ENCODE data around the gene MRPL54. TPM values are rescaled to one million over a fixed set of nuclear protein-coding genes. Genes with fewer than 3 reads are reported as not detected.
A peak's percentile ranks its signal among the peaks of the same experiment; 100 is the strongest.
"Not testable (repeated sequence)": the region's sequence is repeated elsewhere in the genome, so short reads cannot be mapped to it uniquely, and the experiment has no call there.

Gene MRPL54
- total RNA-seq, 2 experiments from 2014 or later: 78.4 to 81.3 TPM

DNA sequence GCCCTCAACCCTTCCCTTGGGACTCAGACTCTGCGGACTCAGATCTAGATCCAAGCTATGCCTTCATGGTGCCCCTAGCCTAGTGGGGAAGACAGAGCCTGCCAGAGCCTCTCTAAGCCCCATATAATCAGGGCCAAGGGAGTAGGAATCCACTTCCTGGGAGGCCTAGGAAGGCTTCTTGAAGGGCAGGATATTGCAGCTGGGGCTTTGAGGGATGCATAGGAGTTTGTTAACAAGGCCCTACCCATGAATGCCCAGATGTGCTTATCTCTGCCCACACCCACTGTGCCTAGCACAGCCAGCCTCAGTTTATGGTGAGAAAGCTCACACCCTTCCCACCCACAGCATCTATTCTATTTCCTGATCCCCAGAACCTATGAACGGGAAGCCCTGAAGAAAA, 12.3 kb upstream of the MRPL54 start:
- Mint-ChIP-seq H3K4me3 (no peak overlapping the region), H3K36me3 (ENCODE audit: low read depth) (peaks cover 27% of the 10 kb centered on the region), H3K27ac (no peak overlapping the region), H3K9me3 (no peaks in the 10 kb centered on the region), H3K4me1 (peaks cover 2% of the 10 kb centered on the region), H3K27me3 (no peaks in the 10 kb centered on the region)
- ChIA-PET POLR2A (no interaction called here), CTCF (interaction anchor here (0.6 kb wide), 1 partner anchor 107 kb away, joined by 5 read pairs; no protein-coding TSS in a partner anchor)
- no peak for DNase-seq

DNA sequence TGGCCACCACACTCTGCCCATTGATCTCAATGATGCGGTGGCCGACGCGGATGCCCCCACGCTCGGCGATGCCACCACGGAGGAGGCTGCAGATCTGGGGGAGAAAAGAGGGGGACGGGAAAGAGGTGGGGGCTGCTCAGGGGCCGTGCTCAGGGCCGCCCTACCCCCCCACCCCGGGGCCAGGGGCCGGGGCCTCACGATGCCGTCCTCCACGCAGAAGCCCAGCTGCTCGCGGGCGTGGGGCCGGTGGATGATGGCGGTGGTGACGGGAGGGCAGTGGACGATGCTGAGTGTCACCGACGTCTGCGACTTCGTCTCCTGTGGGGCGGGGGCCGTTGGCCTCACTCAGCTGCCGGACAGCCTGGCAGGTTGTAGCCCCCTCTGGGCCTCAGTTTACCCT, 11.2 kb upstream of the MRPL54 start:
- no peaks in the 10 kb centered on the region for H3K27me3 Mint-ChIP-seq
- CTCF ChIA-PET: interaction anchor here (0.7 to 1.5 kb wide), 2 partner anchors 10 to 237 kb away, joined by 3 to 4 read pairs; partner anchors contain the start of gene APBA3
- POLR2A ChIA-PET: no interaction called here

DNA sequence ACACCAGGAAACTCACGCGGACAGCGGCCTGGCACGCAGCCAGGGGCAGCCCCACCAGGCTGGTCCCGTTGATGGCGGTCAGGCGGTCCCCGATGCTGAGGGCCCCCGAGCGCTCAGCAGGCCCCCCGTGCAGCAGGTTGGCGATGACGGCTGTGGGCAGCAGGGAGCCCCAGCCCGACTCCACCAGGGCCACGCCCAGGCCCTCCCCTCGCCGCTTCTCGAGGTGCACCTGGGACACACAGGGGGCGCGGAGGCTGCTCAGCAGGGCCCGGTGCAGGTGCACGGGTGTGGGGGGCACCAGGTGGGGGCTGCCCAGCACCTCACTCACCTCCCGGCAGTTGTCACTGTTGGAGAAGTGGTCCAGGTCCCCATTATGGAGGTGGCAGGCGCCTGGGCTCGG, 10.0 kb upstream of the MRPL54 start:
- no peak for DNase-seq
- peaks cover 8% of the 10 kb centered on the region for H3K4me1 Mint-ChIP-seq
- no peaks in the 10 kb centered on the region for H3K27me3 Mint-ChIP-seq
- H3K9me3 Mint-ChIP-seq: no peaks in the 10 kb centered on the region
- H3K27ac Mint-ChIP-seq: no peak overlapping the region
- peaks cover 36% of the 10 kb centered on the region for H3K36me3 Mint-ChIP-seq (ENCODE audit: low read depth)
- CTCF ChIA-PET: interaction anchor here (1.5 to 2.6 kb wide), 2 partner anchors 8 to 10 kb away, joined by 4 to 8 read pairs; partner anchors contain the start of genes APBA3 and MRPL54
- POLR2A ChIA-PET: no interaction called here
- H3K4me3 Mint-ChIP-seq: no peak overlapping the region

More for the DNA sequence above, 11.2 kb upstream of the MRPL54 start:
- no peaks in the 10 kb centered on the region for H3K9me3 Mint-ChIP-seq
- peaks cover 31% of the 10 kb centered on the region for H3K36me3 Mint-ChIP-seq (ENCODE audit: low read depth)
- H3K27ac Mint-ChIP-seq: no peak overlapping the region
- no peak for DNase-seq
- H3K4me3 Mint-ChIP-seq: no peak overlapping the region
- peaks cover 5% of the 10 kb centered on the region for H3K4me1 Mint-ChIP-seq

DNA sequence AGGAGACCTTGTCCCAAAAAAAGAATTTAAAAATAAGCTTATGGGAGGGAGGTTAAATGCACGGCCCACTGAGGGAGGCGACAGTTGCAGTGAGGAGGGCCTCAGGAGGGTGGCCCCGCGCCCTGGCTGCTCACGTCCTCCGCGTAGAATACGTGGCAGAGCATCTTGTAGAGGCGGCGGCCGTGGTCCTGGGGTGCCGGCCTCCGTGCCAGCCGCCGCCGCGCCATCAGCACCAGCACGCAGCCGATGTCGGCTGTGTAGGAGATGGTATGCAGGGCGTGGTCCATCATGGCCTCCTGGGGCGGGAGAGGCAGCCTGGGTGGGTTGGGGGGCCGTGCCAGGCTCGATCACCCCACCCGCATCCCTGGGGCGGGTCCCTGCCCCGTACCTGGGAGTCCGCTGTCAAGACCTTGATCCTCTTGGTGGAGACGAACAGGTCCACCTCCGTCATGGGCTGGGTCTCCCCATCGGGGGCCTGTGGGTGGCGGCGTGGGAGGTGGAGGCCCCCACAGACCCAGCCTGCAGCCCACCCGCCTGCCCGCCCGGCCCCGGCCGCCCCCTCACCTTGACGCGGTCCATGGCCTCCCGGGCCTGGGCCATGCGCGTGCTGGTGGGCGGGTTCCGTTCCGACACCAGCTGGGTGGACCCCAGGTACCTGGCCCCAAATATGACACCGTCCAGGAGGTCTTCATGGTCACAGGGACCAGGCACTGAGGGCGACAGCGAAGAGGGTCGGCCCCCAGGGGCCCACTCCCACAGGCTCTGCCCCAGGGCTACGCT, 8.7 kb upstream of the MRPL54 start:
- peaks cover 8% of the 10 kb centered on the region for H3K4me1 Mint-ChIP-seq
- POLR2A ChIA-PET: no interaction called here

GRCh38 chr19:3757705-3758104, 4.8 kb upstream of the MRPL54 start:
- H3K36me3 Mint-ChIP-seq (ENCODE audit: low read depth): peaks cover 24% of the 10 kb centered on the region
- H3K9me3 Mint-ChIP-seq, H3K27me3 Mint-ChIP-seq, POLR2A ChIA-PET, H3K4me3 Mint-ChIP-seq, DNase-seq: not testable (repeated sequence)
- CTCF ChIA-PET: interaction anchor here (3.0 kb wide), 1 partner anchor 64 kb away, joined by 12 read pairs; no protein-coding TSS in a partner anchor
- H3K4me1 Mint-ChIP-seq: peaks cover 29% of the 10 kb centered on the region
- peak overlapping the region; percentile 41 for H3K27ac Mint-ChIP-seq

More for the DNA sequence above, 8.7 kb upstream of the MRPL54 start:
- DNase-seq: no peak
- Mint-ChIP-seq H3K27ac (no peak overlapping the region), H3K4me3 (no peak overlapping the region), H3K36me3 (ENCODE audit: low read depth) (peaks cover 37% of the 10 kb centered on the region), H3K9me3 (no peaks in the 10 kb centered on the region), H3K27me3 (no peaks in the 10 kb centered on the region)
- CTCF ChIA-PET: interaction anchor here (2.6 kb wide), 1 partner anchor 9 kb away, joined by 8 read pairs; the partner anchor contains the start of gene MRPL54

DNA sequence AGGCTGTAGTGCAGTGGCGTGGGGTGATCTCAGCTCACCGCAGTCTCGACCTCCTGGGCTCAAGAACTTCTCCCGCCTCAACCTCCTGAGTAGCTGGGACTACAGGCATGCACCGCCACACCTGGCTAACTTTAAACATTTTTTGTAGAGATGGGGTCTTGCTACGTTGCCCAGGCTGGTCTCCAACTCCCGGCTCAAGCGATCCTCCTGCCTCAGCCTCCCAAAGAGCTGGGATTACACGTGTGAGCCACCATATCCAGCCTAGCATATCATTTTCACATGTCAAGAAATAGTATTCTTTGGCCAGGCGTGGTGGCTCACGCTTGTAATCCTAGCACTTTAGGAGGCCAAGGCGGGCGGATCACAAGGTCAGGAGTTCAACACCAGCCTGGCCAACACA, 4.2 kb upstream of the MRPL54 start:
- H3K9me3 Mint-ChIP-seq, H3K4me3 Mint-ChIP-seq, H3K27ac Mint-ChIP-seq, DNase-seq, H3K27me3 Mint-ChIP-seq, POLR2A ChIA-PET: not testable (repeated sequence)
- Mint-ChIP-seq H3K4me1 (peaks cover 35% of the 10 kb centered on the region), H3K36me3 (ENCODE audit: low read depth) (peaks cover 27% of the 10 kb centered on the region)
- CTCF ChIA-PET: interaction anchor here (3.0 kb wide), 1 partner anchor 63 kb away, joined by 12 read pairs; no protein-coding TSS in a partner anchor

DNA sequence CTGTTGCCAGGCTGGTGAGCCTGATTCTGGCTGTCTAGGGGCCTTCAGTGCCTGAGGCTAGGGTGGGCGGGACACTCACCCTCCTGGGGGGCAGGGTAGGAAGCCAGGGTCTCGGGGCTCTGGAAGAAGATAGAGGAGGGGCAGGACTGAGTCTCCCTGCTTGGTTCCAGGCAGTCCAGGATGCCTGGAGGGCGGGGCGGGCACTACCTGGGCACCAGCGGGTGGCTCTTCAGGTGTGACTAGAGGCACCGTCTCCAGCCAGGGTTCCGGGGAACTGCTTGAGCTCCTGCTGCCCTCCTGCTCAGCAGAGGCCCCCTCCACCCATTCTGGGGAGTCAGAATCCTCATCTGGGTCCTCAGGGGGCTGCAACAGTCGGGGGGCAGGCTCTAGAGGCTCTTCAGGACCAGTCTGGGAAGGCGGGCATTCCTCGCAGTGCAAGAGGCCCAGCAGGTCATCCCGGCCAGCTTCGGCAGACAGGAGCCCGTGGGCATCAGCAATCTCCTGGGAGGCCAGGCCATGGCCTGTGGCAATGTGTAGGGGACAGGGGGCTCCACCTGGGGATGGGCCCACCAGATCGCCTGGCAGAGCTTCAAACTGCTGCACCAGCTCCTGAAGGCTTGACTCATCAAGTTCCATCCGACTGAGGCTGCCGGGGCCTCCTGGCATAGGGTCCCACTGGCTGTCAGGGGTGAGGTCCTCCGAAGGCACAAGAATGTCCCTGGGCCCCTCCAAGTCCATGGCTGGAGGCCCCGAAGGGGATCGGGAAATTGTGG, 2.8 kb upstream of the MRPL54 start:
- Mint-ChIP-seq H3K9me3 (no peaks in the 10 kb centered on the region), H3K4me3 (peak overlapping the region; percentile 99)
- CTCF ChIA-PET: interaction anchor here (1.6 to 3.0 kb wide), 4 partner anchors 18 to 62 kb away, joined by 3 to 12 read pairs (median 6); no protein-coding TSS in a partner anchor

DNA sequence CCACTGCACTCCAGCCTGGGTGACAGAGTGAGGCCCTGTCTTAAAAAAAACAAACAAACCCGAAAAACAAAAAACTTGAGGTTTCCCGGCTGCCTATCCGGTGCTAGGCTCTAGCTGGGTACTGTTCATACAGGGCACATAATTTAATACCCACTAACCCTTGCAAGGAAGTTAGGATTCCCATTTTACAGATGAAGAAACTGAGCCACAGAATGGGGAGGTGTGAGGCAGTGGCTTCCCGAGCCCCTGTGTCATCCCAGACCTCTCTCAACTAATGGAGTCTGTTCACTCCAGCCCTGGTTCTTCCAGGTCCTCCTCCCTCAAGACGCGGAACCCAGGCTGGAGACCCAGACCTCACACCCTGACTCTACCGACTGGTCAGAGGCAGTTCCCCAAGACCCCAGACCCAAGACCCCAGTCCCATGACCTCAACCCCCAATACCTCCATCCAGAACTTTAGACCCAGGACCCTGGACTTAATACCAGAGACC, 1.6 kb upstream of the MRPL54 start:
- no peaks in the 10 kb centered on the region for H3K9me3 Mint-ChIP-seq

More for the DNA sequence above, 2.8 kb upstream of the MRPL54 start:
- H3K27ac Mint-ChIP-seq: peak overlapping the region; percentile 9
- DNase-seq: no peak
- peaks cover 34% of the 10 kb centered on the region for H3K4me1 Mint-ChIP-seq
- POLR2A ChIA-PET: no interaction called here
- H3K27me3 Mint-ChIP-seq: no peaks in the 10 kb centered on the region
- peaks cover 26% of the 10 kb centered on the region for H3K36me3 Mint-ChIP-seq (ENCODE audit: low read depth)

DNA sequence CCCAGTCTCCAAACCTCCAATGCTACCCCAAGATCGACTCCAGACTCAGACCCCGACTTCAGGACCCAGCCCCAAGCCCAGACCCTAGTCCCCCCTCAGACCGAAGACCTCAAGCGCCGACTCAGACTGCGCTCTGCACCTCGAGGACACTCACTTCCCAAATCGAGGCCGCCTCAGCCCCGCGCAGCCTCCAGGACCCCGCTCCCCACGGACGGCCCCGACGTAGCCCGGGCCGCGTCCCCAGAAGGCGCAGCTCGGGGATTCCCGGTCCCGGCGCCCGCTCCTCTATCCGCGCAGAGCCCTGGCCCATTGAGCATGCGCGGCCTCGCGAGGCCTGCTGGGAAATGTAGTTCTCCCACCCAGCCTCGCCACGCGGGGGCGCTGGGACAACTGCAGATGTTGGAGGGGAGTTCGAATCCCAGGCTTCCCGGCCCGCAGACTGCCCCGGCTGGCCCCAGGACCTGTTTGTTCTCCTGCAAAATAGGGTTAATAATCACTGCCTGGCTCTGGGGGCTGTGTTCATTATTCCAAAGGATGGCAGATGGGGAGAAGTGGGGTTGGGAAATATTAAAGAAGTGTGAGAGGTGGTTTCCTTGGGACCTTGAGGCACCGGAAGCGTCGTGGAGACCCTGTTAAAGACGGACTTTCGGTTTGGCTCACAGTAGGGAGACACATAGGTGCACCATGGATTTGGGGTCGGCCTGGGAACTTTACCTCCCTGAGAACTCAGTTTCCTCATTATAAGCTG, 926 bp upstream of the MRPL54 start, which contains the start of gene APBA3:
APBA3 (minus strand) TSS at position 311 of the 748 bp plus-strand sequence. CDS start 1,428 bp downstream, outside the sequence.
- H3K36me3 Mint-ChIP-seq (ENCODE audit: low read depth): peaks cover 23% of the 10 kb centered on the region

More for the DNA sequence above, 1.6 kb upstream of the MRPL54 start:
- Mint-ChIP-seq H3K27ac (peak overlapping the region; percentile 97), H3K27me3 (no peaks in the 10 kb centered on the region), H3K4me1 (peaks cover 31% of the 10 kb centered on the region), H3K4me3 (peak overlapping the region; percentile 99), H3K36me3 (ENCODE audit: low read depth) (peaks cover 18% of the 10 kb centered on the region)
- CTCF ChIA-PET: interaction anchor here (0.6 to 3.9 kb wide), 10 partner anchors 9 to 504 kb away, joined by 3 to 15 read pairs (median 4); no protein-coding TSS in a partner anchor
- peak; percentile 42 for DNase-seq
- POLR2A ChIA-PET: no interaction called here

GRCh38 chr19:3762130-3762473, 380 bp upstream of the MRPL54 start:
- ChIA-PET CTCF (interaction anchor here (0.9 to 3.9 kb wide), 19 partner anchors 9 to 1029 kb away, joined by 3 to 15 read pairs (median 3); partner anchors contain the start of gene RAX2), POLR2A (no interaction called here)
- Mint-ChIP-seq H3K36me3 (ENCODE audit: low read depth) (peaks cover 23% of the 10 kb centered on the region), H3K27ac (peak overlapping the region; percentile 100), H3K27me3 (no peaks in the 10 kb centered on the region), H3K4me3 (peak overlapping the region; percentile 99), H3K9me3 (no peaks in the 10 kb centered on the region), H3K4me1 (peaks cover 38% of the 10 kb centered on the region)
- DNase-seq: no peak

More for the DNA sequence above, 926 bp upstream of the MRPL54 start, which contains the start of gene APBA3:
- Mint-ChIP-seq H3K27me3 (no peaks in the 10 kb centered on the region), H3K9me3 (no peaks in the 10 kb centered on the region), H3K4me1 (peaks cover 36% of the 10 kb centered on the region), H3K27ac (peak within 1 kb of the TSS; percentile 100), H3K4me3 (peak within 1 kb of the TSS; percentile 99)
- DNase-seq: peak; percentile 96
- CTCF ChIA-PET: interaction anchor here (0.6 to 3.9 kb wide), 20 partner anchors 9 to 1029 kb away, joined by 3 to 15 read pairs (median 4); partner anchors contain the start of gene RAX2
- POLR2A ChIA-PET: no interaction called here

DNA sequence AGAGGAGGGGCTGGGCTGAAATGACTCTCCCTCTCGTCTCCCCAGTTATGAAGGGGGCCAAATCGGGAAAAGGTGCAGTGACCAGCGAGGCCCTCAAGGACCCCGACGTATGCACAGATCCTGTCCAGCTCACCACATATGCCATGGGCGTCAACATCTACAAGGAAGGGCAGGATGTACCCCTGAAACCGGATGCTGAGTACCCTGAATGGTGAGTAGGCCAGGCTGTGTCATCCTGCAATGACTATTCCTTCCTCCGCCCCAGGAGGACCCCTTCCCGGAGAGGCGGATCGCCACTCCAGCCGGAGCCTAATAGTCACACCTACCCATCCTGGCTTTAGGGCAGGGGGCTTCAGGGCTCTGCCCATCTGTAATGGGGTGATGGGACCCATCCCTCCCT, 2.6 kb downstream of the MRPL54 start:
- ChIA-PET CTCF (interaction anchor here (1.2 to 1.7 kb wide), 2 partner anchors 57 to 67 kb away, joined by 3 to 5 read pairs; no protein-coding TSS in a partner anchor), POLR2A (no interaction called here)
- no peak overlapping the region for H3K27ac Mint-ChIP-seq
- no peaks in the 10 kb centered on the region for H3K27me3 Mint-ChIP-seq
- H3K36me3 Mint-ChIP-seq (ENCODE audit: low read depth): peaks cover 28% of the 10 kb centered on the region
- DNase-seq: no peak
- H3K4me1 Mint-ChIP-seq: peaks cover 37% of the 10 kb centered on the region
- no peaks in the 10 kb centered on the region for H3K9me3 Mint-ChIP-seq
- no peak overlapping the region for H3K4me3 Mint-ChIP-seq

DNA sequence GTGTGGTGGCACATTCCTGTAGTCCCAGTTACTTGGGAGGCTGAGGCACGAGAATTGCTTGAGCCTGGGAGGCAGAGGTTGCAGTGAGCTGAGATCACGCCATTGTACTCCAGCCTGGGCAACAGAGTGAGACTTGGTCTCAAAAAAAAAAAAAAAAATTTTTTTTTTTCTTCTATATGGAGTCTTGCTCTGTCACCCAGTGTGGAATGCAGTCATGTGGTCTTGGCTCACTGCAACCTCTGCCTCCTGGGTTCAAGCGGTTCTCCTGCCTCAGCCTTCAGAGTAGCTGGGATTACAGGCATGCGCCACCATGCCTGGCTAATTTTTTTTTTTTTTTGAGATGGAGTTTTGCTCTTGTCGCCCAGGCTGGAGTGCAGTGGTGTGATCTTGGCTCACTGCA, 3.3 kb downstream of the MRPL54 start:
- Mint-ChIP-seq H3K4me1 (peaks cover 33% of the 10 kb centered on the region), H3K36me3 (ENCODE audit: low read depth) (peaks cover 28% of the 10 kb centered on the region), H3K27ac (peak overlapping the region; percentile 87)
- H3K4me3 Mint-ChIP-seq, H3K27me3 Mint-ChIP-seq, DNase-seq, POLR2A ChIA-PET, H3K9me3 Mint-ChIP-seq: not testable (repeated sequence)
- CTCF ChIA-PET: interaction anchor here (2.1 kb wide), 1 partner anchor 56 kb away, joined by 5 read pairs; no protein-coding TSS in a partner anchor
